Heart right ventricle (tissue), 16 donors: ENCODE results near the gene IRGQ. TPM values are rescaled to one million over a fixed set of nuclear protein-coding genes. Genes with fewer than 3 reads are reported as not detected.

Experiments used
- ATAC-seq, 8 donors: fragments of 200-7000 bp; cut with Tn5 transposase; one replicate each; pipeline ENCODE4 v1.9.1; 2020; ENCODE audit warnings: mild to moderate bottlenecking in 8 of 8, moderate library complexity in 8 of 8, moderate number of reproducible peaks in 1 of 8
- DNase-seq, 2 donors: peaks; one replicate each; pipeline ENCODE4 v3.0.0-alpha.2; 2020
- H3K27ac ChIP-seq, 10 donors: fragments of 200-600 bp; sonication (generic) in 2 of 10; one replicate each; pipeline versions ENCODE4 v1.5.0 to v1.8.0; 2020 to 2022; ENCODE audit warnings: mild to moderate bottlenecking in 3 of 10
- H3K27me3 ChIP-seq, 7 donors: fragments of 200-600 bp; one replicate each; pipeline ENCODE4 v1.8.0; 2021 to 2022; ENCODE audit warnings: mild to moderate bottlenecking in 2 of 7
- H3K36me3 ChIP-seq, 9 donors: fragments of 200-600 bp; sonication (generic) in 1 of 9; one replicate each; pipeline versions ENCODE4 v1.5.0 to v1.8.0; 2020 to 2022; ENCODE audit warnings: mild to moderate bottlenecking in 2 of 9
- H3K4me1 ChIP-seq, 9 donors: fragments of 200-600 bp; sonication (generic) in 1 of 9; one replicate each; pipeline versions ENCODE4 v1.5.0 to v1.8.0; 2020 to 2022; ENCODE audit warnings: mild to moderate bottlenecking in 4 of 9
- H3K4me3 ChIP-seq, 10 donors: fragments of 200-600 bp; sonication (generic) in 2 of 10; one replicate each; pipeline versions ENCODE4 v1.5.0 to v1.8.0; 2020 to 2022; ENCODE audit warnings: mild to moderate bottlenecking in 7 of 10, moderate library complexity in 2 of 10
- H3K9me3 ChIP-seq, 11 donors: fragments of 200-600 bp in 10 of 11; sonication (generic) in 2 of 11; one replicate each; pipeline versions ENCODE4 v1.5.0 to v1.8.0; 2013 to 2022; ENCODE audit warnings: mild to moderate bottlenecking in 2 of 11, control low read depth in 1 of 11, moderate library complexity in 1 of 11
- WGBS, 2 donors: extraction: QIAGEN DNeasy Blood & Tissue Kit; methylation state at CpG; one replicate each; pipeline ENCODE4 v1.1.7; 2013; ENCODE audit warnings: inconsistent platforms in 1 of 2; 5-methylcytosine and 5-hydroxymethylcytosine counted together
- intact Hi-C, 10 donors: fragments of 100-400 bp; cut with DNase I; formaldehyde crosslinking; loops; one replicate each; pipeline versions ENCODE4 v1.11.1 to v1.14.2; 2022
- polyA plus RNA-seq, 2 donors: library from polyadenylated mRNA; stranded (reverse); fragments of 200-250 nt; gene quantifications; one replicate each; pipeline ENCODE4 v1.2.3, GENCODE V29; 2013
- total RNA-seq, 10 donors: library from RNA; stranded (reverse); fragmentation: NEBNext Ultra II Directional in 3 of 10; extraction: Animal tissue kit (Norgen Biotek cat#: 25700) in 3 of 10; gene quantifications; one replicate each; pipeline versions ENCODE4 v1.2.1 to v1.2.4, GENCODE V29; 2021 to 2023
- TF ChIP-seq, protein P1 (sequence below), 9 donors: fragments of 200-600 bp; sonication (generic) in 2 of 9; IDR thresholded peaks; one replicate each; pipeline versions ENCODE4 v1.5.0 to v1.8.0; 2021 to 2022; ENCODE audit warnings: antibody characterized with exemption in 9 of 9, mild to moderate bottlenecking in 5 of 9, moderate library complexity in 1 of 9
- donor health status: Arrhythmogenic right ventricular cardiomyopathy.
- donor health status: ischemic (EF 13 %, LVEDD 7.1; RV severe dilation, severe dysfunction).
- donor health status: healthy with polysubstance abuse.
- donor health status: DM: no; HTN: yes; CAD: no.
- donor health status: DM: no; HTN: no; CAD: no.
- donor health status: ischemic (EF 25% LVEDD 6.9; RV normal size, moderate dysfunction).
- donor health status: ischemic (EF 25% LVEDD 5.7; RV mildly dilated, moderate dysfunction).
- donor health status: healthy.
- donor health status: DM: yes; HTN: yes; CAD: no.
- donor health status: Ischemic cardiomyopathy.
- donor health status: ischemic (EF 35%, LVEDD 5.7; RV mildly dilated, moderate dysfunction).
- donor health status: nonischemic (EF 11% LVEDD 7.7; RV severe dilation, severe dysfunction).
- donor health status: DM: yes; HTN: yes; CAD: no.
- donor health status: PGD.
- donor health status: ischemic (EF 29% LVEDD 5.4; RV normal size, mild dysfunction).
- donor health status: nonischemic (EF 23%, LVEDD 6.1; RV moderate dilation, normal function).

Gene IRGQ
- total and polyA plus RNA-seq, 12 donors: 5.6 to 34.2 (median 26.4) TPM

GRCh38 chr19:43554317-43554895 lies 41.5 kb downstream of the IRGQ start:
- no peak overlapping the region for H3K4me3 ChIP-seq
- ATAC-seq (no peak), DNase-seq (no peak)
- peaks cover 4 to 94% (median 19%) of the 10 kb centered on the region in 9 donors for H3K36me3 ChIP-seq
- no peaks in the 10 kb centered on the region for H3K4me1 ChIP-seq
- 97% methylated on average over 15 of the region's 15 CpGs for WGBS, 2 donors
- no peaks in the 10 kb centered on the region for H3K27me3 ChIP-seq
- no peaks in the 10 kb centered on the region for H3K9me3 ChIP-seq
- intact Hi-C loops: loop anchor here in 3 of 10 donors (10.0 kb wide), 3 partner anchors 90 to 230 kb away; partner anchors contain the start of gene KCNN4 (in 1 of the 3)
- TF ChIP-seq, protein P1, sequence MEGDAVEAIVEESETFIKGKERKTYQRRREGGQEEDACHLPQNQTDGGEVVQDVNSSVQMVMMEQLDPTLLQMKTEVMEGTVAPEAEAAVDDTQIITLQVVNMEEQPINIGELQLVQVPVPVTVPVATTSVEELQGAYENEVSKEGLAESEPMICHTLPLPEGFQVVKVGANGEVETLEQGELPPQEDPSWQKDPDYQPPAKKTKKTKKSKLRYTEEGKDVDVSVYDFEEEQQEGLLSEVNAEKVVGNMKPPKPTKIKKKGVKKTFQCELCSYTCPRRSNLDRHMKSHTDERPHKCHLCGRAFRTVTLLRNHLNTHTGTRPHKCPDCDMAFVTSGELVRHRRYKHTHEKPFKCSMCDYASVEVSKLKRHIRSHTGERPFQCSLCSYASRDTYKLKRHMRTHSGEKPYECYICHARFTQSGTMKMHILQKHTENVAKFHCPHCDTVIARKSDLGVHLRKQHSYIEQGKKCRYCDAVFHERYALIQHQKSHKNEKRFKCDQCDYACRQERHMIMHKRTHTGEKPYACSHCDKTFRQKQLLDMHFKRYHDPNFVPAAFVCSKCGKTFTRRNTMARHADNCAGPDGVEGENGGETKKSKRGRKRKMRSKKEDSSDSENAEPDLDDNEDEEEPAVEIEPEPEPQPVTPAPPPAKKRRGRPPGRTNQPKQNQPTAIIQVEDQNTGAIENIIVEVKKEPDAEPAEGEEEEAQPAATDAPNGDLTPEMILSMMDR (IDR thresholded peaks at IDR 0.05): no peak
- H3K27ac ChIP-seq: no peak overlapping the region

GRCh38 chr19:43553656-43554055 lies 42.3 kb downstream of the IRGQ start:
- H3K4me1 ChIP-seq: no peaks in the 10 kb centered on the region
- ATAC-seq (no peak), DNase-seq (no peak)
- H3K36me3 ChIP-seq: peaks cover 4 to 94% (median 19%) of the 10 kb centered on the region in 9 donors
- intact Hi-C loops: loop anchor here in 3 of 10 donors (10.0 kb wide), 3 partner anchors 91 to 231 kb away; partner anchors contain the start of gene KCNN4 (in 1 of the 3)
- no peak overlapping the region for H3K27ac ChIP-seq
- no peaks in the 10 kb centered on the region for H3K27me3 ChIP-seq
- no peaks in the 10 kb centered on the region for H3K9me3 ChIP-seq
- no peak overlapping the region for H3K4me3 ChIP-seq
- TF ChIP-seq, protein P1 (IDR thresholded peaks at IDR 0.05): no peak
- 81 to 84% methylated on average over 4 of the region's 4 CpGs for WGBS, 2 donors

DNA sequence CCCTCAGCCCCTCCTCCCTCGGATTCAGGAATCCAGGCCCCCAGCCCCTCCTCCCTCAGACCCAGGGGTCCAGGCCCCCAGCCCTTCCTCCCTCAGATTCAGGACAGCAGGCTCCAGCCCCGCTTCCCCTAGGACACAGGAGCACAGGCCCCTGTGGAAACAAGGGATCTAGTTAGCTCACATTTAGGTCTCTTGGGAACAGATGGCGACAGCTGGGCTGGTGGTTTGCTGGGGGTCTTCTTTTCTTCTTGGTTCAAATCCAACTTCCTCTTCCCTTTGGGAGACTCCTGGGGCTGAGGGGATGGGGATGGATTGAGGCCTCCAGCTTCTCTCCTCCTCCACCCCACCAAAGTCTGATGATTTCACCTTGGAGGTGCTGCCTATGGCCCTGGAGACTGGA lies 43.3 kb downstream of the IRGQ start:
- Histone ChIP-seq H3K27me3 (no peaks in the 10 kb centered on the region), H3K27ac (no peak overlapping the region), H3K36me3 (peaks cover 4 to 87% (median 19%) of the 10 kb centered on the region in 9 donors), H3K9me3 (no peaks in the 10 kb centered on the region), H3K4me1 (no peaks in the 10 kb centered on the region), H3K4me3 (no peak overlapping the region)
- TF ChIP-seq, protein P1 (IDR thresholded peaks at IDR 0.05): no peak
- ATAC-seq (no peak), DNase-seq (no peak)
- intact Hi-C loops: loop anchor here in 3 of 10 donors (10.0 kb wide), 3 partner anchors 92 to 232 kb away; partner anchors contain the start of gene KCNN4 (in 1 of the 3)
- 81% methylated on average over 3 of the region's 3 CpGs for WGBS, 2 donors

DNA sequence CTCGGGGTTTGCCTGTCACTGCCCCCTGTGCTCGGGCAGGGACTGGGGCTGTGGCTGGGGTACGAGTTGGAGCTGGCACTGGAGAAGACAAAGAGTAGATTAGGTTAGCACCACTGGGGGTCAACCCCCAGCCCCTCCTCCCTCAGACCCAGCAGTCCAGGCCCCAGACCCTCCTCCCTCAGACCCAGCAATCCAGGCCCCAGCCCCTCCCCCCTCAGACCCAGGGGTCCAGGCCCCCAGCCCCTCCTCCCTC lies 43.8 kb downstream of the IRGQ start:
- H3K4me3 ChIP-seq: no peak overlapping the region
- no peaks in the 10 kb centered on the region for H3K9me3 ChIP-seq
- 71 to 82% methylated on average over 3 of the region's 3 CpGs for WGBS, 2 donors
- no peaks in the 10 kb centered on the region for H3K4me1 ChIP-seq
- intact Hi-C loops: loop anchor here in 3 of 10 donors (10.0 kb wide), 3 partner anchors 93 to 233 kb away; partner anchors contain the start of gene KCNN4 (in 1 of the 3)
- H3K36me3 ChIP-seq: peaks cover 4 to 86% (median 19%) of the 10 kb centered on the region in 9 donors
- ATAC-seq: no peak
- TF ChIP-seq, protein P1 (IDR thresholded peaks at IDR 0.05): no peak
- H3K27me3 ChIP-seq: no peaks in the 10 kb centered on the region
- DNase-seq: no peak
- no peak overlapping the region for H3K27ac ChIP-seq
